ENCODE measurements around the gene FAM107A.

Gene FAM107A

DNA sequence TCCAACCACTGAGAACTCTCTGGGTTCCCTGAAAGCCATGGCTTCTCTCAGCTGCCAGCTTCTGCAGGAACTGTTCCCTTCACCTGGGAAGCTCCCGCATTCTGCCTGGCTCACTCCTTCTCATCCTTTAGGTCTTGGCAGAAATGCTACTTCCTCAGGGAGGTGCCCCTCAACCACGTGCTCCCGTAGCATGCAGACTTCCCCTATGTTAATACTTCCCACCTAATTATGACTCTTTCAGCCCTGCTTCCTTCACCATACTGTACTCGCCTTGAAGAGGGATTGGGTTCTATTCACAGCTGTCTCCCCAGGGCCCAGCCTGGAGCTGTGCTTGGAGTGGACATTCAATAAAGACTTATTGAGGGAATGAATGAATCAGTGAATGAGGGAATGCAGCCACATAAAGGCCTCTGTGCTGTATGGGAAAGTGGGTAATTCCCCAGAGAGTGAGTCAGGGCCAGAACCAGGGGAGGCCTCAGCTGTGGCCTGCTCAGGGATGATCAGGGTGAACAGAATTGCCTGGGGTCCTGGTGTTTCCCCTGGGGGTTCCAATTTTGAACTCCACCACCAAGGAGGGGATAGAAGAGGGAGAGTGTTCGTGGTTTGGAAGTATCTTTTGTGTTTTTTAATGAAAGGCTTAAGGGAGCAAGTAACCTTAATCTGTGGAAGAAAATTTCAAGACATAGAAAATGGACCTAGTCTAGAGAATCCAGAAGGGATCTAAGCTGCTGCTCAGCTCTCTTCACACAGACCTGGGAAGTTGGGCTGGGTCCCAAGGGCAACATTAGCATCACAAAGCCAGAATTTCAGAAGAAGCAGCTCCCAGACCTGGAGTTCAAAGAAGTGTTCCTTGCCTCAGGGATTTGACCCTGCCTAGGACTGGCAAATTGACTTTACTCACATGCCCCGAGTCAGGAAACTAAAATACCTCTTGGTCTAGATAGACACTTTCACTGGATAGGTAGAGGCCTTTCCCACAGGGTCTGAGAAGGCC is 14.6 kb upstream of the FAM107A start:
- no peak for DNase-seq (ENCODE audit: low read depth)

DNA sequence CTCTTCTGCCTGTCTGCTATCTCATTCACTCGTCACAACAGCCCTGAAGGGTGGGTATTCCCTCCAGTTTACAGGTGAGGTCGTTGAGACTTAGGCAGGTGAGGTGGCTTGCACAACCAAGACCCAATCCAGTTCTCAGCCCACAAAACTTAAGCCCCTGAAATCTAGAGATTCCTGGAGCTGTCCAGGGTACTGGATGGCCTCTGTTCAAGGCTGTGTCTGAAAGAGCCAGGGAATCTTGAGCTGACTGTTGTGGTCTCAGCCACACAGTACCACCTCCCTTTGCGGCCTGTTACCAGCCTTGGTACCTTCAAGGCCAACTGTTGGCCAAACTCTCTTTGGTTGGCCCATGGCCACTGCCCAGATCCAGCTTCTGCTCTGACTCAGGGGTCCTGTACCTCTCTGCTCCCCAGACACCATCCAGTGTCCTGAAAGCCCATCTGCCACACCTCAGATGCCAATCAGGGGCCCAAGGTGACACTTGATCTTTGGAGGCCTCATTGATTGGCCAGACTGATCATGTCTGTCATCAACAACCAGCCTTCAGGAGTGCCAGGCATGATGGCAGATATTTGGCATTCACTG is 10.9 kb upstream of the FAM107A start:
- peak; percentile 56 for DNase-seq (ENCODE audit: low read depth)

DNA sequence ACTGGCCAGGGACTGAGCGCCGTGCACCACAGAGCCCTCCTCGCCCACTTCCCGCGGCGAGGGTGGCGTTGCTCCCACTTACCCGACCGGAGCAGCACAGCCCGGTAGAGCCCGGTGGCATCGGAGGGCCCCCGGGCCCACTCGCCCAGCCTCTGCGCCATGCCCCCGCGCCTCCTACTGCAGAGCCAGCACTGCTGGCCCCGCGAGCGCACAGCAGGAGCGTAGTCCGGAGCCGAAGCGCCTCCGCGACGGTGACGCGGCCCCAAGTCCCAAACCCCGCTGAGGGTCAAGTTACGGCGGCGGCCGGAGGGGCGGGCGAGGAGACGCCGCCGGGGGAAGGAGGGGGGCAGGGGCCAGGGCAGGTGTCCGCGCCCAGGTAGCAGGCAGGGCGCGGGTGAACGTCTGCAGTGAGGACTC is 9.6 kb upstream of the FAM107A start:
- DNase-seq (ENCODE audit: low read depth) = no peak

DNA sequence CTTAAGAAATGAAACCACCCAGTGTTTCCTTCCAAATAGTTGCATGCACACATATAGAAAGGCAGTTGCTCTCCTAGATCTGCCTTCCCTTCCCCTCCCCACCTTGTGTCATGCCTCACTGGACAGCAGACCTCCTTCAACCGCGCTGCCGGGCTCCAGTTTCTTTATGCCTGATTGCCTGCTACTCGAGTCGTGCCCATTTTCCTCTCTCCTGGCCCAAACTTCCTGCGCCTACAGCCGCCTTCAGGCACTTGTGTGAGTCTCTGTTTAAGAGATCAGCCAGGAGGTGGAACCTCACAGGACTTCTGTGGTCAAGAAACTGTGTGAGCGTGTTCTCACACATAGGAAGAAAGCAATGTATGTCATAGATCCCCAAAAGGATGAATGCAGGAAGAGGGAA is 8.8 kb upstream of the FAM107A start:
- no peak for DNase-seq (ENCODE audit: low read depth)

DNA sequence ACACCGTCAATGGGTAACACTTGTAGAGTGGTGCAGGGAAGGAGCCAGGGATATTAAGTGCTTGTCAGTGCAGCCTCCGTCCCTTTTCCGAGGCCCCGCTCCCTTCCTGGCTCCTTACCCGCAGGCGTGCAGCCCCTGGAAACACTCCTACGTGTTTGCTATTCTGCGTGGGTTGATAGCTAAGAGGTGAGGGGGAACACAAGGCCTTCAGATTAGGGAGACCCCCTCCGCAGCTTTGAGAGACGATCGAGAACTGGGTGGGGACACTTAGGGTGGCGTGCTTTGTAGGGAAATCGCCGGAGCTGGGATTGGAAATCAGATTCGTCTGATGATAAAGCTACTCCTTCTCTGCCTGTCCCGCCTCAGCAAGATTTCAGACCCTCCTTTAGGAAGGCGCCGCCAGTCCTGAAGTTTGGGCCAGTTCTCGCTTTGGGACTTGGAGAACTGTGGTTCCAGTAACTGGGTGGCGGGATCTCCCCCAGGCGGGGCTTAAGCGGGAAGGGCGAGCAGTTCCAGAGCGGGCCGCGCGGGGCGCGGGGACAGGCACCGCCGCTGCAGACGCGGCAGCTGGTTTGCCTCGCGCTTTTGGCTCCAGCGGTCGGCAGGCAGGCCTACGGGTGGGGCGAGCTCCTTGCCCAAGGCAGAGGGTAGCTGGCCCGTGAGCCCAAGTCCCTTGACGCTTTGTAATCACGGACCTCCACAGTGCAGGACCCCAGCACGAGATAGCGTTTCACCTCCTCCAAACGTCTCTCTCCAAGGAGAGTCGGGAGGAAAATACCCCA is 8.0 kb upstream of the FAM107A start:
- DNase-seq (ENCODE audit: low read depth) = peak; percentile 70

DNA sequence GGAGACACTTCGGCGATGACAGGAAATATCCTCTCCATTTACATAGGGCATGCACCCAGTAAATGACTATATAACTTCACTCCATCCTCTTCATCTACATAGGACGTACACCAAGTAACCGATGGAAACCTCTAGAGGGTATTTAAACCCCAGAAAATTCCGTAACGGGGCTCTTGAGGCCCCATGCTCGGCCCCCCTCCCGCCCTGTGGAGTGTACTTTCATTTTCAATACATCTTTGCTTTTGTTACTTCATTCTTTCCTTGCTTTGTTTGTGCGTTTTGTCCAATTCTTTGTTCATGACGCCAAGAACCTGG is 7.5 kb upstream of the FAM107A start:
- DNase-seq (ENCODE audit: low read depth) = no peak

DNA sequence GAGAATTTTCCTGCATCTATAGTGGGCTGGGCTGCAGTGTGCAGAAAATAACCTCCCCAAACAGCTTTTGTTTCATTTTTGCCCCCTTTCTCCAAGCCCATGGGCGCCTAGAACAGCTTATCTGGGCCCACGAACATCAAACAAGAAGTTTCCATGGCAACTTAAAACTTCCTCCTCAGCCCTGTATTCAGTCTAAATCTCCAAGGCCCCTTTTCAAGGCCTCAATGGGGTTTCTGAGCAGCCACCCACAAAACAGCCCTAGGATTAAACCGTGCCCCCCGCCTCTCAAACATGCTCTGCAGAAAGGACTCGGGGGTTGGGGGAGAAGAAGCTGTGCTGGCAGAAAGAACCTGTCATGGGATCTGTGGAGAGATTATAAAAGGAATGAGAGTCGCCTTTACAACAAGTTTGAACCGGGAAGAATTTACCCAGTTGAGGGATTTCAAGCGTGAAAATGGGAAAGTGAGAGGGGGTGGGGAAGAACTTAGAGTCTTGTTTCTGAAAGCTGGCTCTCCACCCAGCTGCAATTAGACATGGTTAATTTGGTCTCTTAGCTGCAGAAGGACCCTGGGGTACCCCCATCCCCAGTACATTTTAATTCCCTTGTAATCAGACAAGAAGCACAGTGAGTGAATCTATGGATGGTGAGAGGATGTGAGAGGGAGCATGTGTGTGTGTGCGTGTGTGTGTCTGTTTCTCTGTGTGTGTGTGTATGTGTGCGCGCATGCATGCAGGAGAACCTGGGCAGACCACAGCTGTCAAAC is 4.3 kb upstream of the FAM107A start:
- DNase-seq (ENCODE audit: low read depth) = no peak

DNA sequence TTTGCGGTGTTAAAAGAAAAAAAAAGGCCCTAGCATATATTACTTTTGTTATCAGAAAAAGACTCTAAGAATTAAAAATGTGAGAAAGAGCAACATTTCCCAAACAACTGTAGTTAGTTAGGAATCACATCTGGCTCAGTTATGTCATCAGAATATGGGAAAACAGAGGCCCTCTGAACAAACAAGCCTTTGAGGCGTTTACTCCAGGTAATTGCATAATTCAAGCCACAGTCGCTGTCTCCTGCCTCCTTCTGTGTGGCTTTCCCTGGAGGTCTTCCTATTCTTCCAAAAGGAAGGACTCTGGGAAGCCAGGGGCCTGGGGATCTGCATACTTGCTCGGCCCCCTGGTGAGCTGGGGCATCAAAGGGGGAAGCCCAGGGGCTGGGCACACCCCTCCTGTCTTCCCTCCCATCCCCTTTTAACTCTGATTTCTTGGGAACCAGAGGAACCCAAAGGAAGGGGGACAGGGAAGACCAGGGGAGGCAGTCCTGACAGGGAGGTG is 3.7 kb upstream of the FAM107A start:
- no peak for DNase-seq (ENCODE audit: low read depth)

DNA sequence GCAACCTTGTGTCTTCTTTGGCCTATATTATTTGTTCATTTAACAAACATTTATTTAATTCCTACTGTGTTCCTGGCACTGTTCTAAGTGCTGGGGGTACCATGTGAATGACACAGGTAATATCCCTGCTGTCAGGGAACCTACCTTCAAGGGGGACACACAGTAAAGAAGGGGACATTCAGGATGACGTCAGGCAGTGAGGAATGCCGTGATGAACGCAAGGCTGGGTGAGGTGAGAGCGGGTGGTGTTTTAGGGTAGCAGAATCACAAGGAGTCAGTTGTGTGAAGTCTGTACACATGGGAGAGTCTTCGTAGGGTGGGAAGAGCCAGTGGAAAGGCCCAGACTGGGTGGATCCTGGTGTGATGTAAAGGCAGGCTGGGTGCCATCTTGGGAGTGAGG is 1.7 kb upstream of the FAM107A start:
- DNase-seq (ENCODE audit: low read depth) = no peak

DNA sequence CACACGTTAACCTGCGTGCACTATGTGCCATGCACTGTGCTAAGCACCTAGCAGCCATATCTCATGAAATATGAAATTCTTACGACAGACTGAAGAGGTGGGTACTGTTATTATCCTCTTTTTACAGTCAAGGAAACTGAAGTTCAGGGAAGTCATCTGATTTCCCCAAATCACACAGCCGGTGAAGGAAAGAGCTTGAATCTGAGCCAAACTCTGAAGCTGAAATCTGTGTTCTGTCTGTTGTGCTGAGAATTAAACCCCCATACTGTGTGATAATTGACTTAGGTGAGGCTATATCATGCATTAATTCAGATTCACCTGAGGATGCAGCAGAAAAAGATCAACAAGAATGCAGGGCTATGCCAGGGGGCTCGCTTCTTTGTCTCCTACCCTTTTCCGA is 475 bp downstream of the FAM107A start:
- no peak for DNase-seq (ENCODE audit: low read depth)

DNA sequence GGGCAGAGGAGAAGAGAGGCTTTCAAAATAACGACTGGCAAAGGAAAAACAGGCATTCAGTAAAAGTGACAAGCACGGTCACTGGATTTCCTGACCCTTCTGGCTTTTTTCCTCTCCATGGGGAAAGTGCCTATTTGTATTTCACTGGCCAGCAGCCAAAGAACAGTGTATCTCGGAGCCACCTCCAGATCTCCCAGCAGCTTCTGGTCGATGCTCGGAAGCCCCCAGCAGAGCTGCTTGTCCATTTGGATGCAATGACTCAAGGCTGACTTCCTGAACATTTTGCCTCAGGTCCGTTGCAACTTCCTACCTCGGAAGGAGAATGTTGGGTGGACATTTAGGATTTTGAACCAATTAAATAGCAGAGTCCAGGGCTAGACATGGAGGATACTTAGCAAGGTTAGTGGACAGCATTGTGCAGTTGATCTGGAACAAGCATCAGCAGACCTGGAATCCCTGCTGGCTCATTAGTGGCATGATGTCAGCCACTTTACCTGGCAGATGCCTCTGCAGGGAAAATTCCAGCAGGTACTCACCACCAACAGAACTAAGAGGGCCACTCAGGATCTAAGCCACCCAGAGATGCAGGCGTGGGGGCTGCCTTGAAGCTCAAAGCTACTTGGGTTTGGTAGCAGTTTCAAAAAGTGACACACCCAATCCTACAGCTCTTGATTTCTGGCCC is 1.1 kb downstream of the FAM107A start:
- DNase-seq (ENCODE audit: low read depth) = peak; percentile 32

DNA sequence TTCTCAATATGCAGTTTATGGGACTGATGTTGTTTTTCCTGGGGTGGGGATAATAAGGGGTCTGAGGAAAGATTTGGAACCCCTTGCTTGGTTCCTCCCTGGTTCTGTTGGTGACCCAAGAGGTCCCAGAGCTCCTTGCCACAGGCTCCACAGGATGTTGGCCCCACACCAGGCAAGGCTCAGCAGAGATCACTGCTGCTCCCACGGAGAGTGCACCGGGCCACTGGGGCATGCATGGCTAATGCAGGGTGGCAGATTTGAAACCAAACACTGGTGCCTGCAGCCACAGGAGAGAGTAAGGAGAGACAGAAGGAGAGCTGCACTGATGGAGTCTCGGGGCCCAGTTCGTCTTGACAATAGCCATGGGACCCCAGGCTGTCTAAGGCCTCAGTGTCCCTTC is 2.5 kb downstream of the FAM107A start:
- no peak for DNase-seq (ENCODE audit: low read depth)

DNA sequence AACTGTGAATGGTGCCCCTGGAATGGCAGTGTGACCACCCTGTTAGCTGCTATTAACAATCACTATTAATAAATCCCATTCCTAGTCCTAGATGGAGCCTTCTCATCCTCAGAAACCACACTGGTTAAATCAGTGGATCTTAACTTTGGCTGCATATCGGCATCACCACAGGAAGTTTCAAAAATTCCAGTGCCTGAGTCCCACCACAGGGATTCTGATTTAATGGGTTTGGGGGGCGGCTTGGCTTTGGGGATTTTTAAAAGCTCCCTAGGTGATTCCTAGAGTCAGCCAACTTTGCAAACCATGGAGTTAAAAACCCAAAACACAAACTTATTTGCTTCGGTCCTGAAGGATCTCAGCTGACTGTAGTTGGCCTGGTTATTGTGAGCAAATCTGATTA is 3.1 kb downstream of the FAM107A start:
- no peak for DNase-seq (ENCODE audit: low read depth)

DNA sequence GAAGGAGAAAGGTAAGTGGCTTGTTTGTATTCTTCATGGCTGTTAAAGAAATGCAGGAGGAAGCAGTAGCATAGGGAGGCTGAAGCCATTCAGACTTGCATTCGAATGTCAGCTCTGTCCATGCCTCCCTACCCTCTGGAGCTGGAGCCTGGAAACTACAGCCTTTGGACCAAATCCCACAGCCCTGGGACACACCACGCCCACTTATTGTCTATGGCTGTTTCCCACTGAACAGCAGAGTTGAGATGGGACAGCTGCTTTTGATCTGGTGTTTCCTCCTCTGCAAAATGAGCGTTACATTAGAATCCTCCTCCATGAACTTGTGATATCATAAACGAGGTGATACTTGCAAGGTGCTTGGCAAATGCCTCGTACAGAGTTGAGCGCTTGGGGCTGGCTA is 3.6 kb downstream of the FAM107A start:
- DNase-seq (ENCODE audit: low read depth) = peak; percentile 29

DNA sequence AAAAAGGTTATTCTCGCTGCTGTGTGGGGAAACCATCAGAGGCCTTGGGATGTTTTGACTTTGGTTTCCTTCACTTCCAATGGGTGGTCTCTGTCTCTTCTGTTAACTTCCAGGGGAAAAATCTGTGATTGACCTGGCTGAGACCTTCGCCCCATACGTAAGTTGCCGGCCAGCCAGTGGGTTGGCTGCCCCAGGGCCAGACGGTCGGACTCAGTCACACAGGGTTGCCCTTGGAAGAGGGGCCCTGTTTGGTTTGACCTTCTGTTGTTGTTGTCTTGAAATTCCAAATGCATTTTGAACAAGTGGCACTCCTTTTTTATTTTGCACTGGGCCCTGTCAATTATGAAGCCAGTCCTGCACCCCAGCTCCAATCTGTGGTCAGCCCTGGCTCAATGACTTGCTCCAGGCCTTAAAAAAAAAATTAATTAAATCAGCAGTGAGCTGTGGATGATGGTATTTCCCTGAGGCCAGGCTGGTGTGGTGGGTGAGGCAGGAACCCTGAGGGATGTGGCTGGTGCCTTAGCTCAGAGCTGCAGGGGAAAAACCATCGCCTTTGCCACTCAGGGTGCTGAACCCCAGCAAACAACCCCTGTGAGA is 4.5 kb downstream of the FAM107A start:
- peak; percentile 32 for DNase-seq (ENCODE audit: low read depth)

DNA sequence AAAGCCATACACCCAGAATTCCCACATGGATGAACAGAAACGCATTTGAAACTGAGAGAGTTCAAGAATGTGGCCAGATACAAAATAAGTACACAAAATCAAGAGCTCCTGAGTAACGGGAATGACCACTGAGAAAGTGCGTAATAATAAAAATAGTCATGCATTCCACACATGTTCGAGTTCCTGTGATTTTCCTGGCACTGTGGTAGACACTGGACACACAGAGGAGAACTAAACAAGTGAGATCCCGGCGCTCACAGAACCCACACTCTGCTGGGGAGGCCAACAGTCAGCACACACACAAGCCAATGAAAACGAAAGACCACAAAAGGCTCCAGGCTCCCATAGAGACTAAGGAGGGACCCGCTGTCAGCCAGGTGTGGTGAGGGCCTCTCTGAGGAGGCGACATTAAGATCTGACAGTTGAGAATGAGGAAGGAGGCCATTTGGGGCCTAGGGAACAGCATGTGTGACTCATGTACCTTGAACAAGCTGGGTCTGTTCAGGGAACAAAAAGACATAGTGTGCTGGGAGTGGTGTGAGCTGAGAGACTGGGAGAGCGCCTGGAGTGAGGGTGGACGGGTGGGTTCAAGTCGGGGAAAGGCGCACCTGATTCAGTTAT is 5.1 kb downstream of the FAM107A start:
- peak; percentile 30 for DNase-seq (ENCODE audit: low read depth)

DNA sequence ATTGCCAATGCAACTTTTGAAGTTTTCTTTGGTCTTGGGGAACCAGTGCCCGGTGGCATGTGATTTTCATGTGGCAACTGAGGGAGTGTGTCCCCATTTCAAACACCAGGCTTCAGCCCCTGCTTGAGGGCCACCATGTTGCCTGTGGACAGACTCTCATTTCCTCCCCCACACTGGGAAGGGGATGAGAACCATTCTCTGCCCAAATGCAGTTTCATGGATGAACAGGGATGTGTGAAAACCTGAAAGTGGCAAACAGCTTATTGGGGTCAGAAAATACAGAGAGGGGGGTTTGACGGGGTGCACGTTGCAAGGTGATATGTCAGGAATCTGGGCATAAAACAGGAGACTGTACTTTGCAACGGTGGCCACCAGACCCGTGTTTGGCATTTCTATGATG is 6.3 kb downstream of the FAM107A start:
- no peak for DNase-seq (ENCODE audit: low read depth)

DNA sequence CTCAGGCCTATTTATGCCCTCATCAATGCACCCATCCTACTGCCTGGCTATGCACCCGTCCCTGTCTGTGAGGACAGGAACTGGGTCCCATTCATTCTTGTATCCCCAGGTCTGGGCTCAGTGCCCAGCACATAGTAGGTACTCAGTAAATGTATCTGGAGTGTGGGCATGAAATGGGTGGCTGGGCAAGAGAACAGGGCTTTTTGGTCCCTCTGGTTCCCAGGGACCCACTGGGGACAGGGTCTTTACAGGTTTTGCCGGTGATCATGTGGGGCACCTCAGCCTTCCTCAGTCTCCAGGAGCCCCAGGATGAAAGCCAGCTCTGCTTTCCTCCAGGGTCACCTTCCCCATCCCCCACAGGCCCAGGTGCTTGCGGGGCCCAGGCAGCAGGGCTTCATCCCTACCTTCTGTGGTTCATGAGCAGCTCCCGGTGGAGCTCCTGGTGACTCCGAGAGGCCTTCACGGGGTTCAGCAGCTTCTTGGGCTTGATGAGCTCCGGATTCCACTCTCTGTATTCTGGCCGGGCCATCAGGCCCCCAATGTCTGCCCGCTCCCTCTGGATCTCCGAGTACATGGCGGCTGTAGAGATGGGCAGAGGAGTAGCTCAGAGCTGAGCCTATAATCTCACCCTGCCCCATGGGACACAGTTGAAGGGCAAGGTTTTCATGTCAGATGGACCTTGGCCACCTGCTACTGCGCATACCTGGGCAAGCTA is 7.7 kb downstream of the FAM107A start:
- DNase-seq (ENCODE audit: low read depth) = no peak

DNA sequence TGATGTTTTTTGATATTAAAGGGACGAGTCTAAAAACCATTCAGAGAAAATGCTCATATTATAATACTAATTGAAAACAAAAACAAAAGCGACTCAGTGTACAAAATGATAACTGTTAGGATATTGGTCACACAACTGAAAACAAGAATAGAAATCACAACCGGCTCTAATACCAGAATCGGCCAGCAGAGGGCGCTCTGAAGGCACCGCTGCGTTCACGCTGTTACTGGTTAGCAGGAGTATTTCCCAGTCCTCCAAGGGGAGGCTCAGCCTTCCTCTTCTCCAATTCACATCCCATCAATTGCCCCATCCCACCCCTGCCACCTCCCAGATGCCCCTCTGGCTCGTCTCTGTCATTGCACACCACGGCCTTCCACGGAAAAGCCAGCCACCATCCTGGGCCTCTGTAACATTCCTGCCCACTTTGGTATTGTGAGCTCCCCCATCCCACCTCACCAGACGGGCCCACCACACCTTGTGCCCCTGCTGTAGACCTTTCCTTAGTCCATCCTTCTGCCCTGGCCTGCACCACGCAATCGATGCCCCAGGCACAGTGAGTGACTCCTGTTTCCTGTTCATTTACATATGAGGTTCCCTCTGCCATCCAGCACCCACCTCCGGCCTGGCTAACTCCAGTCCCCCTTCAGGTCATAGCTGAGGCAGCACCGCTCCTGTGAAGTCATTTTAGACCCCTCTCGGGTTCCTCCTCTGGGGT is 8.5 kb downstream of the FAM107A start:
- DNase-seq (ENCODE audit: low read depth) = peak; percentile 70

Measured in EH (cell line).